DMS153 (cell line): ENCODE data around the gene ADARB2.

ENCODE experiments used
- DNase-seq: peaks from one replicate; lab custom pipeline; 2025; lab: John Stamatoyannopoulos, UW

The ADARB2 gene

DNA sequence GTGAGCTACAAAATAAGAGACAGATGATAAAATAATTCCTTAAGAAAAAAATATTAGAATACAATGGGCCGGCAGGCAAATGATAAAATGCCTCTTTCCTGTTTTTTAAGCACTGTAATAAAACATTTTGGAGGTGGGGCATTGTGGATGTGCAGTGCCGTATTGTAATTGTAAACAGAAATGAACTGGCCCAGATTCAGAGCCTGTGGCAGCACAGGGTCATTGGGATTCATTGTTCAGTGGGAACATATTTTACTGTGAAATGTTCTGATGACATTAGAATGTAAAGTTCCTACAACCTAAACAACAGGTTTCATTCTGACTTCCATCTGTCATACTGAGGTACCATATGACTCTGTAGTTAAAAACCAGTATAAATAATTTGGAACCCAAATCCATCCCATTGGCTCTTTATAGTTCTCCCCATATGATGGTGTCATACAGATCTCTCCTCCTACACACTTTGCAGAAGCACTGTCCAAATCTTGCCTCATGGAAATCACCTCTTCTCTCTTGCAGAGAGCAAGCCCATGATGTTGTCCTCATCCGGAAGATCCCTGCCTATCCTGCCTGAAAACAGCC, 416.5 kb downstream of the ADARB2 start:
- no peak for DNase-seq

DNA sequence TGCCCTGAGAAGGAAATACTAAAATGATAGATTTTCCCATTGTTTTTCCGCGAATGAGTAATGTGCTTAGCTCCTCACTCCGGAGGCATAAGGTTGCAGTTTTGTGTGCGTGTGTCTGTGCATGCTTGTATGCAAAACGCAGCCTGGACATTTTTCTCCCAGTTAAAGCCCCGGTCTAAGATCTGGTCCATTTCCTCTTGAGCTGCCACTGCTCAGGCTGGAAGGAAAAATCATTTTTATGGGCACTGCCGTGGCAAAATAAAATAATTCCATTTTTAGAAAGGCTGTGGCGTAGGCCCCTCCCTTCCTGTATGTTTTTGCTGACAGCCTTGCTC, 420.5 kb downstream of the ADARB2 start:
- DNase-seq = no peak

DNA sequence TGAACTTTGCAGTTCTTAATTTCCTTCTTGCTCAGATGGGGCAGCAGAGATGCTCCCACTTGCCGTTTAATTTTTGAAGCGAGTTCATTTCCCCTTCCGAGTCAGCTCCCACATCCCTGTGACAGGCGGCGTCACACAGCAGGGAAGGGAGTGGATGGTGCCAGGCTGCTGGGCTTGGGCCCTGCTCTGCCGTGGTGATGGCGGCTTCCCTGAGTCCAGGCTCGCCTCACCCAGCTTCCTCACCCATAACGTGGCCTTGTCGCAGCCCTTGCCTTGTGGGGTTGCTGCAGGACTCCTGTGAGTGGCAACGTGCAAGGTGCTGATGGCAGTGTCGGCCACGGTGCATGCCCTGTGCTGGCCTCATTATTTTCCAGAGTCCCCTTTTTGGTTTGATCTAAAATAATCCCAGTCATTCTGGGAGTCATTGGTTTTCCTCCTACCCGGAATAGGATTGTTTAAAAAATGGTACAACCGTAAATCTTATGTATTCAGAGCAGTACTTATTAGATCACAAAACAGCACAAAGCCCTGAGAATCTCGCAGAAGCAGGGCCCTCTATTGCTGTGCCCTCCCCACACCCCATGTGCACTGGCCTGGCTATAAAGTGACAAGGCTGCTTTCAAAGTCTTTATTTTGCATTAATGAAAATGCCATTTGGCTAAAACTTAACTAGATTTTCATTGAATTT, 421.1 kb downstream of the ADARB2 start:
- no peak for DNase-seq

DNA sequence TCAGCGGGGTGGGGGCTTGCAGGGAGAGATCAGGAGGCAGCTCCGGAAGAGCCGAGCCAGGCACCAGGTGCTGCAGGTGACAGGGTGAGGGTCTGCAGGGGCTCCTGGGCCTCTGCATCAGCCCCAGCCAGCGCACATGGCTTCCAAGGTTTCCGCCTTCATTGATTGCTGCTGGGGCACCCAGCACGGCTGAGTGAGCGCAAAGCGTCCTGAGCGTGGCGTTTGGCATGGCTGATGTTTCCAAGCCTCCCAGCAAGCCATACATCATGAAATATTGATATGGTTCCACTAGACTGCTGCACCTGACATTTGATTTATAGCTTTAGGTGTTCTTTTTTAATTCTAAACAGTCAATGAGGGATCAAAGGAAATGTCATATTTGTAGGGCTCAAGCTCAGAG, 422.1 kb downstream of the ADARB2 start:
- DNase-seq = no peak

DNA sequence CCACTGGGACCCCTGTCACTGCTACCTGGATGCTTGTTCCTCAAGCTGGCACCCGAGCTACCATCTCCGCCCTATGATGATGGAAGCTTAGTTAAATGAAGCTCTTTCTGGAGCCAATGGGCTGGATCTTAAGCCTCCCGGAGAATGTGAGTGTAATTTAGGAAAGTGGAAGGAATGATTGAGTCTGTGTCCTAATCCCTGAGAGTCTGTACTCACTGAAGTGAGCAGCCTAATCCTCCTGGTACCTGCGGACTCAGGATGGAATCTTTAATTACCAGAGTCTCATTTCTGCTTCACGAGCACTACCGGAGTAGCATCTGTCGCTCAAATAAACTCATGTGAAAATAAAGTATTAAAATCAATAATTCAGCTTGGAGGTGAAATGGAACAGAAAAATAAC, 425.6 kb downstream of the ADARB2 start:
- no peak for DNase-seq

DNA sequence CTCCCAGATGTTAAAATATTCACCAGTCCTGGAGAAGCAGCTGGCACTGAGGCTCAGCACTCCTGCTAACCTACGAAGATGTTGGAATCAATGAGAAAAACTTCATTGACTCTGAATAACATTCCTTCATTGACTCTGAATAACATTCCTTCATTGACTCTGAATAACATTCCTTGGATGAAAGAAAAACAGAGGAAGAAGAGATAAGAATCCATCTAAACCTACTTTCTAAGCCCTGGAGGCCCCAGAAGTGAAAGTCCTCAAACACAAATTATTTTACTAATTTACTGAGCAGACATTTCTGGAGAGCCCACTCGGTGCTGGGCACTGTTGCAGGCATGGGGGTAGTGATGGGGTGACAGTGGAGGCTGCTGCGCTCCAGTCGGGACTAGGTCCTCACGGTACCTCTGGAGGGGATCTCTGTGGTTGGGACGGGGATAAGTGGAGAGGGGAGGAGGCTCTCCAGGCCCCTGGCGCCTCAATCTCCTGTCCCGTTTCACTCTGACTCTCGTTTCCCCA, 427.0 kb downstream of the ADARB2 start:
- no peak for DNase-seq

DNA sequence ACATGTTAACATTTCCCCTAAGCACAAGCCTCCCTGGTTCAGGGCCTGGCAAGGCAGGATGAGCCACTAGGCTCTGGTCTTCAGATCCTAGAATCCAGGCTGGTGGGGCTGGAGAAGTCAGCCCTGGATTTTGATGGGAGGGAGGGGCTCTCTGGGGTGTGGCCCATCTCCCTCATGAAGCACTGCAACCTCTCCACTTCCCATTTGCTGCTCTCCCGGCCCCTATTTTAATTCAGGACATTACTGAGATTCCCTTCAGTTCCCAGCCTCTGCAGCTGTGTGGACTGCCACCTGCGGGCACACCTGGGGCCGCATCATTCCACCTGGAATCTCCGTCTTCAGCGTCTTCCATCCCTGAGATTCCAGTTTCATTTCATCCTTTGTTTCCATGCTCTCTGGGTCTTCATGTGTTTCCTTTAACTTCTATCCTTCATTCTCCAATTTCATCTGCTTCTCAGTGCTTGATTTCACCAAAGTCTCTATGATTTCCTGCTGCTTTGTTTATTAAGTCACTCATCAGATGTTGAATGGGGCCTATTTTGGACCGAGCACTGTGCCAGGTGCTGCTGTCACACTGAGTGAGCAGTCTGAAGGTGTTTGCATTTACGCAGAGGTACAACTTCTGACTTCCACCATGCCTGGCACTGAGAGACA, 427.6 kb downstream of the ADARB2 start:
- no peak for DNase-seq

DNA sequence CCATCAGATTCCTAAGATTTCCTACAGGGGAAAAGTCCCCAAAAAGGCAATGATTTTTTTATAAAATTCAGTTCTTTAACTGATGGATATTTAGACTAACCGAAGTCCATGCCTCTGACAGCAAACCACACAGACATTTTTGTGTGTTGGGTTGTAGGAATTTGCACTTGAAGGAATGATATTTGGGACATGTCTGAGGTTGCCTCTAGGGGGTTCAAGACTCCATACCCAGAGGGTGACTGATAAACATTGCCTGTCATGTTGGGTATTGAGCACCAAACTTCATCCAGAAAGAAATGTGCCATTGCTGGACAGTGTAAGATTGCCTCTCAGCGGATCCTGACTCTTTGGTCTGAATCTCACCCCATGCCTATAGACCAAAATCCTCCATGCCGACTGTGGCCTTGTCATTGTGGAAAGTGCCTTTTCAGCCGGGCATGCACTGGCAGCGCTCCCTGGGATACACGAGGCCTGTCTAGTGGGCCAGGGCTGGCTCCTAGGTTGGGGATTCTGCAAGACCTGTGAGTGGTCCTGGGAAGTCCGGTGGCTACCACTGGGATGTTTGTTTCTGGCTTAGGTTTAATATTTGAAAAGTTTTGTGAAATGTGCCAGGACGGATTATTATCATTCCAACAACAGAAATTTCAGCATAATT, 428.2 kb downstream of the ADARB2 start:
- DNase-seq = no peak

DNA sequence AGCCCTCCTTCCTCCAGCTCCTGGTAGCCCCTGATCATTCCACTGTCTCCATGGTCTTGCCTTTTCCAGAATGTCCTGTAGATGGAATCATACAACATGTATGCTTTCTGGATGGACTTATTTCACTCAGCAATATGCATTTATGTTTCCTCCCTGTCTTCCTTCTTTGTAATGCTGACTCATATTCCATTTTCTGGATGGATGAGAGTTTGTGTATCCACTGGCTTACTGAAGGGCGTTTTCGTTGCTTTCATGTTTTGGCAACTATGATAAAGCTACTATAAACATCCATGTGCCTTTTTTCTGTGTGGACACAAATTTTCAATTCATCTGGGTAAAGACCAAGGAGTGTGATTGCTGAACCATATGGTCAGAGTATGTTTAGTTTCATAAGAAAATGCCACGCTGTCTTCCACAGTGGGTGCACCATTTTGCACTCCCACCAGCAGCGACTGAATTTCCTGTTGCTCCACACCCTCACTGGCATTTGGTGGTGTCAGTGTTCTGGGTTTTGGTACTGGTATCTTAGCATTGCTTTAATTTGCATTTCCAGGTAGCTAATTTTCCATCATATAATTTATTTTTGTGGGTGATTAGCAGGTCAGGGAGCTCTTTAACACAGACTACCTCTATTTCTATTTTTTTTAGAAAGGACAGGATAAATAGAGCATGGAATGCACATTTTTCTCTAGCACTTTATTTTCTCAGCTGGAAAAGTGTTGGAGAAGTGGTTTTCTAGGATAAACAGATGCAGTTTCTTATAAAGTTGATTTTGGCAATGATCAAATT, 429.0 kb downstream of the ADARB2 start:
- DNase-seq = no peak

DNA sequence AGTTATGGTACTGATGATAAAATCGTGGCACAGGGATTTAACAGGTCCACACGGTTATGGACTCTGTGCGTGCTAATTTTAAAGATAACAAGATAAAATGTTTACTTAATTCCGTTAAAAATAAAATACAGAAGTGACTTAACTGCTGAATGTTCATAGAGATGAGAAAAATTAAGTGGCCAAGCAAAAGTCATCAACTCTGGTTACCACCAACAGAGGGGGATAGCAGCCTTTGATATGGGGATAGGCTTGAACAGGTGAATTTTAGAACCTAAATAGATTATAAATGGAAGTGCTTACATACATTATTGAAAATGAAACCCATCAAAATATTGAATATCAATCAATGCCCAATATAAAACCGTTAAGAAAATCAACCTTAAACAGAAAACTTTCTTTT, 436.2 kb downstream of the ADARB2 start:
- no peak for DNase-seq

DNA sequence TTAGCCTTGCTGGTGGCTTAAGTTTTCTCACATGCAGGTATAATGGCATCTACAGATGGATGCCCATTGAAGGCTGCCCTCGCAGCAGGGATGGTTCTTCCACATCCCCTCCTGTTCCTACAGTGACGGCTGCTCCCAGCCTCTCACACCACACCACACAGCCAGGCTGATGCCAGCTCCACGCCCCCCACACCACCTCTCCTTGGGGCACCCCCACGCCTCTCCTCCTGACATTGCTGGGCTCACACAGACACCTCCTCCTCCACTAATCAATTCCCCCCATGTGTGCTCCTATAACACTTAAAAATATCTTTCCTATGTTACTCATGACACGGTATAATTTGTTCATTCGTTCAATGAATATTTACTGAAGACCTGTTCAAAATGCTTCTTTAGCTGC, 437.1 kb downstream of the ADARB2 start:
- no peak for DNase-seq

DNA sequence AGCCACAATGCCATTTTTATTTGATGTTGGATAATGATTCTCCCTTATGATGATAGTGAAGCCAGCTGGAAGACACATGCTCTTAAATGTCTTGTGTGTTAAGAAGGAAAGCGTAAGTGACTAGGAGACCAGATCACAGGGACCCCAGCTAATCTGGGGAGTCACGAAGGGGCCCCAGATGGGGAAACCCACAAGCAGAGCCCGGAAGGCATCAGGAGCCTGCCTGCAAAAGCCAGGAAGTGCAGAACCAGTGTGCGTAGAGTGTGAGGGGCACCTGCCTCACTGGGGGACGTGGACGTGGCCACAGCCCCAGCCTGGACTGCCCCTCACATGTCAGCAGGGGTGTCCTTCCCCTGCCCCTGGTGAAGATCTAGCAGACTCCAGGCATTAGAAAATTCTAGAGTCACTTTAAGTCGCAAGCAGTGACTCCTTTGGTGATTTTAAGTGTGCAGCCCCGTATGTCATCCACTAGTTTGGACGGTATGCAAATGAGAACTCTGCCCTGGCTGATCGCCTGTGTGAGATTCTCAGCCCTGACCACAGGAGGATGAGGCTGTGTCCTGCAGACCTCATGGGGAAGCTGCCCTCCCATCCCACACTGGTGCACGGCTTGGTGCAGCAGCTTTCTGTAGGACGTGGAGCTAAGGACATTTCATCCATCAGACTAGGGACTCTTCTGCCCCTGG, 438.1 kb downstream of the ADARB2 start:
- DNase-seq = no peak

DNA sequence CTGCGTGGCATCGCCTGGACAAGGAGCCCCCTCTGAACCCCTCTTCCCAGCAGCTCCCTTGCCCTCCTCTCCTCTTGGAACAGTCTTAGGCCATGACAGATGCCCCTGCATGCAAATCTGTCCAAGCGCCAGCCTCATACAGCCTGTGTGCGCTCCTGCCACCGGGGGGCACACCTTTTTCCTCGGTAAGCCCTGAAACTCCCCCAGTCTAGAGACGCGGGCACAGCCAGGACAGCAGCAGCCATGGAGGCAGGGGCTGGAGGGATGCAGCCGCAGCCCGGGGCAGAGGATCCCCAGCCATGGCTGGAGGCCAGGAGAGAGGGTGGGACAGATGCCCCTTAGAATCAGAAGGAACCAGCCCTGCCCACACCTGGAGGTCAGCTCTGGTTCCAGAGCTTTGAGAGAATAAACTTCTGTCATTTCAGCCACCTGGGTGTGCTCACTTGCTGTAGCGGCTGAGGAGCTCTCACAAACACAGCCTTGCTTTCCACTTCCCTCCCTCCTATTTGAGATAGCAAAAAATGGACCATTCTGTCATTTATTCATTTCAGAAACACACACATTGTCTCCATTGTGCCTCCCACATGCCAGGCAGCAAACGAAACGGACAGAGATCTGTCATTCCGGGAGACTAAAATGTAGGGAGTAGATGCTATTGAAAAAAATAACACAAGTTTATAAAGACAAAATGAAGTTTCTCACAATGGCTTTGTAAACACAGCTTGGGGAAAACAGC, 439.6 kb downstream of the ADARB2 start:
- no peak for DNase-seq

DNA sequence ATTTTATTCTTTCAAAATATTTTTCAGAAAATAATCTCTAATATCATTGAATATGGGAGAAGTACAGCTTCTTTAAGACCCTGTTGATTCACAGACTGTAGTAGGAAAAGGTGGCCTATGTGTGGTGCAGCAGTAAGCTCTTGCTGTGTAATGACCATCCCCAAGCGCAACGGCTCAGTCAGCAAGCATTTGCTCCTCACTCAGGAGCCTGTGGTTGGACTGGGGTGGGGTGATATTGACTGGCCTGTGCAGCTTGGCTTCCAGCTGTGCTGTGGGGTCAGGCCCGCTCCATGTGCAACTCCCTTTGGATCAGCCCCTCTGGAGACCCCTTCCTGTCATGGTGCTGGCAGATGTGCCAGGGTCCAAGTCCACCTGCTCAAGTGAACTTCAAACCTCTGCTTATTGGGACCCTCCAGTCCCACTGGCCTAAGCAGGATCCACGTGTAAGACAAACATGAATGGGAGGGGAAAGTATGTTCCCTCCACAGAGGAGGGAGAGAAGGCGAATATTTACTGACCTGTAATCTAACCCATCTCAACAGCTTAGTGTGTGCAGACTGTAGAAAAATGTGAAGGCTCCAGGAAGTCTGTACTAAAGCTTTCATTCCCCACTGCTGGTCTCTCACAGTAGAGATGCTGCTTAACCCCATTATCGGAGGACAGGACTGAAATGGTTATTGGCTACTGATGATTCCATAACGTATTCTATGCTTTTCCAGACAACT, 441.4 kb downstream of the ADARB2 start:
- DNase-seq = no peak

DNA sequence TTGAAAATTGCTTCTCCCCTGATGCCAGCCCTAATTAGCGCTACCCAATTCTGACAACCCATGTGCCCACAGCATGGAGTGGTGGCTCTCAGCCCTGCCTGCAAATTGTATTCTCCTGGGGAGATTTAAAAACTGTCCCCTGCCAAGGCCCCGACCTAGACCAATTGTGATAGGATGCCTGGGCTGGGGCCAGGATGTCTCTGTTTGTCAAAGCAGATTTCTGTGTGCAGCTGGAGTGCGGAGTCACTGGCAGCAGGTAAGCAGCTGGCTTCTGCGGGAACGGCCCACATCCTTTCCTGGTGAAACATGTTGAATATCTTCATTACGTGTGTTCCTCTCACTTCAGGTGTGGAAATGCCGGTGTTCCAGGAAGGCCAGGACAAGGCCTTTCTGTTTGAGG, 442.6 kb downstream of the ADARB2 start:
- no peak for DNase-seq

DNA sequence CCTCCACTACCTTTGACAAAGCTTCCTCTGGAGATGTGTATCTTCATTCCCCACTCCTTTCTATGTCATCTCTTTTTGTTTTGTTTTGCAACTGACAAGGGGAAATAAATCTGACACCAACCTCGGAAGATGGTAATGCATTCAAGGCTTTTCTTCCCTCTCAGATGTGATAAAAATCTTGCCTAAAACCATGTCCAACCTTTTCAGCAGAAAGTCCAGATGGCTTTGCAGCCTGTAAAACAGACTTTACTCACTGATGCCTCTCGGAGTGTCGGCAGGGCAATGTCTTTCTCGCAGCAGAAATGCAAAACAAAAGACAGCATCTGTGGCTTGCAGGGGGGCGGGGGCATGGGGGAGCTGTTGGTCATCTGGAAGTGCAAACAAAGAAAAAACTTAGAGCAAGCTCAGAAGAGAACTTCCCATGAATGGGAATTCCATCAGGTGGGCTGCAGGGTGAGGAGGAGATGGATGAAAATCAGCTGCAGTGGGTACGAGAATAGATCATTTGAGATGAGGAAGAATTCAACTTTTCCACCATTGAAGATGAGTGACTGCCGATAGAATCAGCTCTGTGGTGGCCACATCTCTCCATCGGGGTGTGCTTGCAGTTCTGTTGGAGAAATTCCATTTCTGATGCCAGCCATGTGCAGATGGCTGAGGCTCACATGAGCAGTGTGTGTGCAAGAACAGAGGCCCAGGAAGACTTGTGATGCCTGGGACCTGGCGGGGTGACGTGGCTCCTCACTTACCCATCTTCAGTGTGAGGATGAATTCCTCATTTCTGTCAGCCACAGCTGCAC, 443.5 kb downstream of the ADARB2 start:
- DNase-seq = no peak

DNA sequence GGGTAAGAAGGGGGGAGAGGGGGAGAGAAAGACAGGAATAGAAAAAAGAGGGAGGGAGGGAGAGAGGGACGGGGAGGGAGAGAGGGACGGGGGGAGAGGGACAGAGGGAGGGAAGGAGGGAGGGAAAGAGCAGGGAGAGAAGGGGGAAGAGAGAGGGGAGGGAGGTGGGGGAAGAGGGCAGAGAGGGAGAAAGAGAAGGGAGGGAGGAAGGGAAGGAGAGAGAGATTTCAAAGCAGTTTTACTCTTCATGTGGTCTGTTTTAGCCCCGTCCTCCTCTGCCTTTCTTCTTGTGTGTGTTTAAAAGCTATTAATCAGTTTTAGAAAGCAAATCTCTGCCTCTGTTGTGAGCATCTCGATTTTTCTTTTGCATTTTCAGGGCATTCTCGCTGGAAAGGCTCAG, 444.2 kb downstream of the ADARB2 start:
- DNase-seq = no peak

DNA sequence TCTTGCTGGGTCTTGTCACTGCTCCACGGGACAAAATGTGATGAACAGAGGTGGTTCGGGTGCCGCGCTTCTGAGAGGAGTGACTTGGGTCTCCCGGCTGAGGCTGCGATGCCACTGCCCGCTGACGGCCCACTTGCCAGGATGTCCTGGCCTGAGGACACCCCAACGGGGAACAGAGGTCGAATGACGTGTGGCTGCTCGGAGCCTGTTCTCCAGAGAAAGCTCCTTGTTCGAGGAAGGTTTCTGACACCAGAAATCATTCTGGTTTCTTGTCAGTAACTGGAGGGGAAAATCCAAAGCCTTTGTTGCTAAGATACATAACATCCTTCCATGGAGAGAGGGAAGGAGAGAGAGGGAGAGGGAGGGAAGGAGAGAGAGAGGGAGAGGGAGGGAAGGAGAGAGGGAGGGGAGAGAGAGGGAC, 444.7 kb downstream of the ADARB2 start:
- no peak for DNase-seq
